HL-60/S4 treated with phorbol 12-myristate 13-acetate at 8.2 ng/mL for 4 days and 3 days (cell line): Measurements from ENCODE around the gene METRNL.
"Not testable (repeated sequence)": the region's sequence is repeated elsewhere in the genome, so short reads cannot be mapped to it uniquely, and the experiment has no call there.

ENCODE experiments used
- in situ Hi-C: fragments of 300-500 bp; cut with MboI; formaldehyde crosslinking; loops from 2 replicates; pipeline ENCODE4 v1.15.0; 2022; ENCODE audit warnings: low sequenced_read_pairs

The METRNL gene

DNA sequence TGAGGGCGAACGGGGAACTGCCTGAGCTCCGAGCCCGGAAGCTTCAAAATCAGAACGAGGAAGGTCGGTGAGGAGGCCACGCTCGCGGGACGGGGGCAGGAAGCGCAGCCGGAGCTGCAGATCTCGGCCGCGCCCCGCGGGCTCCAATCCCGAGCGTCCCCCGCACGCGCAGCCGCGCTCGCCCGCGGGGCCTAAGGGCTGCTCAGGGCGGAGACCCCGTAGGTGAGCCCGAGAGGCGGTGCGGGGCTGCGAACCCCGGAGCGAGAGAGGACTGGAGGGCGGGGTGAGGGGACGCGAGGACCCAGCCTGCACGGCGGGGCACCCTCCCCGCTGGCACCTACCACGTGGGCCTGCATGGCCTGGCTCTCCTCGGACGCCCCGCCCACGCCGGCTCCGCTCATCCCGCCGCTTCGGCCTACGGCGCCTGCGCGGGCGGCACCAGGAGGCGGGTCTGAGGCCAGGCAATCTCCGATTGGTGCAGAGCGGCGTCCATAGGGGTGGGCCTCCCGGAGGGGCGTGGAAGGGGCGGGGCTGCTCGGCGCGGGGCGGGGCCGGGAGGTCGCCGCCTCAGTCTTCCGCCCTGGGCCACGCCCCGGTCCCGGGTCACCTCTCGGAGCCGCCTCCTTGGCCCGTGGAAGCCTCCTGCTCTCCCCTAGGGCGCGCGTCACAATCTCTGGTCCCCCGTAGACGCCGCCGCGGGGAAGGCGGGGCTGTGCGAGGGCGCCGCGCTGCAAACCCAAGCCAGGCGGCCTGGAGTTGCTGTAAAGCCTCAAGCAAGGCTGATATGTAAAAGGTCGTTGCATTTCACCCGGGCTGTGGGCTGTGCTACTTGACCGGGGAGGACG is 27.8 kb upstream of the METRNL start:
- in situ Hi-C loops, result no loop called here

DNA sequence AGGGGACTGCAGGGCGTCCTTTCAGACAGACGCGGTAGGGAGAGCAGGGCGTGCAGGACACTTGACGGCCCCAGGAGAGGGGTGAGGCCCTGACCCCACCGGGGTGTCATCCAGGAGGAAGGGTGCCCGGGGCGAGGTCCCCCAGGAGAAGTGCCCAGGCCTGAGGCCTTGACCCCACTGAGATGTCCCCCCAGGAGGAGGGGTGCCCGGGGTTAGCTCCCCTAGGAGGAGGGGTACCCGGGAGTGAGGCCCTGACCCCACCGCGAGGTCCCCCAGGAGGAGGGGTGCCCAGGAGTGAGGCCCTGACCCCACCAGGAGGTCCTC is 27.2 kb upstream of the METRNL start:
- in situ Hi-C loops, result no loop called here

DNA sequence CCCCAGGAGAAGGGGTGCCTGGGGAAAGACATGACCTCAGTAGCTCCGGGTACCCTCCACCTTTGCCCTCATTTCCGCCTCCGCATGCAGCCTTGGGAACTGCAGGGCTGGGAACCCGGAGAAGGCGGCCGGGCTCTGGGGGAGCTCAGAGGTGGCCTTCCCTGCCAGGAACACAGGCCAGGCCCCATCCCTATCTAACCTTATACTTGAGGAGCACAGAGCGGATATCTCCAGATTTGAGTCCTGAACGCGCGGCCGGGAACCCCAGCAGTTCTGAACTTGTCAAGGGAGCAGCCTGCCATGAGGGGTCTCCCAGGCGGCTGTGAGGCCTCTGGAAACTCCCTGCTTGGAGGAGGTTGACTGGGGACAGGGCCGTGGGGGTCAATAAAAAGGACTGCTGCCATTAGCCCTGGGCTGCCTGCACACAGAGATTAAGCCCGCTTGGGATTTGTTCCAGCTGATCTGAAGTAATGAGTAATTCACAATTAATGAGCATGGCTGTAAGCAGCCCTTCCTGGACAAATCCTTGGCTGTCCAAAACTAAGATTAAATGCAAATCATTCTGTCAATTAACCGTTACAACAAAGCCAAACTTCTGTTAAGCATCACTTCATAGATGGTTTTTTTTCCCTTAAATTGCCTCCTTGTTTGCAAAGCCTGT is 26.3 kb upstream of the METRNL start:
- in situ Hi-C loops, result no loop called here

DNA sequence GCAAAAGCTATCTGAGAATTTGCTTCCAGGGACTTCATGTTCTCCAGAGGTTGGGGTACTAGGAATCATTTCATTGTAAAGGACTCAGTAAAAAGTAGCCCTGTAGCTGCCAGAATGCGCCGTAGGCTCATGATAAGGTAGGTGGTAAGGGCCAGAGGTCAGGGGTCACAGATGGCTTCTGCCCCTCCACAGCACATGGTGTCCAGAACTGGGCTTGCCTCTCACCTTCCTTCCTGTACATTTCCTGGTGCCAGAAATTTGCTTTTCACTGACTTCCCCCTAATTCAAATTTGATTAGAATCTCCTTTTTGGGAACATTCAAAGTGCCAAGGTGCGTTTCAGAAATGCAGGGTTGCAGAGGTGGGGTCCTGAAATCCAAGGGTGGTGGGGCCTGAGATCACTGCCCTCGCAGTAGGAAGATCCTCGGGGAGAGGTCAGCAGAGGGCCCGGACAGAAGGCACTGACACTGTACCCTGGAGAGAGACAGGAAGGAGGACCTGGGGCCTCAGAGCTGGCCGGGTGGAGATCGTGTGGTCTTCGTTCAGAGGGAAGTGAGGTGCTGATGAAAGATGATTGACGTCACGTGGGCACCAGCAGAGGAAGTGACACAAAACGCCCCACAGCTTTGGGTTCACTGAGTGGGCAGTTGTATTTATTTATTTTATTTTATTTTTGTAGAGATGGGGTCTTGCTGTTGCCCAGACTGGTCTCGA is 25.5 kb upstream of the METRNL start:
- in situ Hi-C loops, result no loop called here

DNA sequence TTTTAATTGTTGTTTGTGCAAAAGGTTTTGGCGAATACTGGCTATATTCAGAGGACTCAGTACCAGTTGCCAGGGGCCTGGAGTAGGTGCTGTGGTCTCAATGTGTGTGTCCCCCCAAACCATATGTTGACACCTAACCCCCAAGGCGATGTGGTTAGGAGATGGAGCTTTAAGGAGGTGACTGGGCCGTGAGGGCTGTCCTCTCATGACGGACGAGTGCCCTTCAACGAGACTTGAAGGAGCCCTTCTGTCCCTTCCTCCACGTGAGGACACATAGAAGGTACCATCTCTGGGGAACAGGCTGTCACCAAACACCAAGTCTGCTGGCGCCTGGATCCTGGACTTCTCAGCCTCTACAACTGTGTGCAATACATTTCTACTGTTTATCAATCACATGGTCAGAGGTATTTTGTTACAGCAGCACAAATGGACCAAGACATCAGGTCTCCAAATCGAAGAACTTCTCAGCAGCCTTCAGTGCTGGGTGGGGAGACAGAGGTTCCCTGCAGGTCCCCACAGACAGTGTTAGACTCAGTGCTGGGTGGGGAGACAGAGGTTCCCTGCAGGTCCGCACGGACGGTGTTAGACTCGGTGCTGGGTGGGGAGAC is 24.8 kb upstream of the METRNL start:
- in situ Hi-C loops, result no loop called here

DNA sequence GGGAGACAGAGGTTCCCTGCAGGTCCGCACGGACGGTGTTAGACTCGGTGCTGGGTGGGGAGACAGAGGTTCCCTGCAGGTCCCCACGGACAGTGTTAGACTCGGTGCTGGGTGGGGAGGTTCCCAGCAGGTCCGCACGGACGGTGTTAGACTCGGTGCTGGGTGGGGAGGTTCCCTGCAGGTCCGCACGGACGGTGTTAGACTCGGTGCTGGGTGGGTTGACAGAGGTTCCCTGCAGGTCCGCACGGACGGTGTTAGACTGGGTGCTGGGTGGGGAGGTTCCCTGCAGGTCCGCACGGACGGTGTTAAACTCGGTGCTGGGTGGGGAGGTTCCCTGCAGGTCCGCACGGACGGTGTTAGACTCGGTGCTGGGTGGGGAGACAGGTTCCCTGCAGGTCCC is 24.2 kb upstream of the METRNL start:
- in situ Hi-C loops, result not testable (repeated sequence)

DNA sequence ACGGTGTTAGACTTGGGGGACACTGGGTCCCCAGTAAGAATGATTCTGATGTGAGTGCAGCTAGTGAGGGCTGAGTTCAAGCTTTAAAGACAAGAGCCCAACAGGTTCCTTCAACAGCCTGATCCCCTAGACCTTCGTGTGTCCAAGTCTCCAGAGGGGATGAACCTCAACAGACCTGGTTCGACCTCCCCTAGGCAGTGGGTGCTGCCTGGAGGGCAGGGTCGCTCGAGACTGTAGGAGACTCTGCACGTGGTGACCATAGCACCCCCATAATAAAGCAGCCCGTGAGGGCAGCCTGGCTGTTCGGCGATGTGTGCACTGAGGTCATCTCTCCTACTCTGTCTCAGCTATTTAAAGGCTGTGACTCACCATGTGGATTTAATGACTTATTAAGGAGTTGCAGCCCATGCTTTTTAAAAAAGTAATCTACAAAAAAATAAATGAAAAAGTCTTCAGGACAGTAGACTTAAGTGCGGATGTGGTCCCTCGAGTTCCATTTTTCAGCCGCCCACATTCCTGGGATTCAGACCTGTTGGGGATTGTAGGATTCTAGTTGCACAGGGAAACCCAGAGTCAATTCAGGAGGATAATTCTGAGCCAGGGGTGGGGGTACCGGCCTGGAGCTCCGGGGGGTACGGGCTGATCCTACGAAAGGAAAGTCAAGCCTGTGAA is 23.4 kb upstream of the METRNL start:
- in situ Hi-C loops, result no loop called here

DNA sequence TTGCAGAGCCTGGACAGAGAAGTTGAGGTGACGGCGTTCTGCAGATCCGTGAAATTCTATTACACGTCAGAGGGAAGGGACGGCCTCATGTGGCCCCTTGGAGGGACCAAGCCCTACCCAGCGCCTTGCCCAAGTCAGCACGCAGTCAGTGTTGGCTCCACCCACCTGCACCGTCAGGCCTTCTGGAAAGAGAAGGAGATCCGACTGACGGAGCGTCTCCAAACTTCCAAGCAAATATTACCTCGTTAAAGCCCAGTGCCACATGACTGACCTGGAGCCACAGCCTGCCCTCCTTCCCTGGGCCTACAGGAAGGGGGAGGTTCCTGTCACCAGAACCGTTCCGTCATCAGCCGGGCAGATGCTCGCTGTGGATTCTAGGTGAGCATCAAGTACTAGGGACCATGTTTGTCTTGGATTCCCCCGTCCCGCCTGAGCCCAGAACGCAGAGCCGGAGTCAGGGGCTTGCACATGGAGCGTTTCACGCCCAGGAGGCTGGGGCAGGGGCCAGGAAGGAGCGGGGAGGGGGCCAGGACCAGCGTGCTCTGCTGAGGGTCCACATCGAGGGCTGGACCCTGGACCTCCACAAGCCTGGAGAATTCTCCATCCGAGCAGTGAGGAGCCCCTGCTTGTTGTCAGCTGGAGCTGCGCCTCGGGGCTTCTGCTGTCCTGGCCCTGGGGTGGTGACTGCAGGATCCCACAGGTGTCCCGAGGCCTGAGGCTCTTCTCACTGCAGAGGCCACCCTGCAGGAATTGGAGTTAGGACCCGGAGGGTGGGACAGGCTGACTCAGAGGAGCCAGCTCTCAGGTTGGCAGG is 22.6 kb upstream of the METRNL start:
- in situ Hi-C loops, result no loop called here

DNA sequence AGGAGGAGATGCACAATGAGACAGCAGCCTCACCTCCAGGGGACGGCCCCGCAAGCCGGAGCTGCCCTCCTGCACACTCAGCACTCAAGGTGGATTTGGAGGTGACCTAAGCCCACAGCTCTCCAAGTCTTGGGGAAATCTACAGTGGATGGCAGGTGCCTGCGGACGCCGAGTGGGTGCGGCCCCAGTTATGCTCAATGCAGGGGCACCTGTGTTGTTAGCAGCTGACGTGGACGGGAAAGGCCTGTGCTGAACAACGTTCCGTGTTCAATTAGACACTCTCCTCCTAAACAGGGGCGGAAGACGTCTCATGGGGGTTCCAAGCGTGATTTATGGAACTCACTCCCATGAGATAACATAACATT is 22.0 kb upstream of the METRNL start:
- in situ Hi-C loops, result no loop called here

DNA sequence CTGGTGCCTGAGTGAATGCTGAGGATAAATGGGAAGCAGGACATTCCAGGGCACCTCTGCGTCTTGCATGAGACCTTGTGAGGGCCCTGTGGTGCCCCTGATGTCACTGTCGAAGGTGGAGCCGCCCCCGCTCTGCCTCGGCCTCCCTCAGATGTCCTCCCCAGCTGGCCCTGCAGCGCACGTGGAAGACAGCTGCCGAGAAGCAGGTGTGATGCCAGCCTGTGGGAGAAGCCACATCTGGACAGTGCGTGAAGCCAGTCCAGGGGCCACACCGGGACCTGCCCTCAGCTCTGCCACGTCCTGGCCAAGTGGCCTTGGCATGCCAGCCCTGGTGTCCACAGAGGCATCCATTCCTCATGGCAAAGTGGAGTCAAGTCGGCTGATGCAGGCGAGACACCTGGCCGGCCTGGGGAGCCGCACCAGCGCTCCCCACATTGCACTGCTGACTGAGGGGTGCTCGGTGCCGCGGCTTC is 21.6 kb upstream of the METRNL start:
- in situ Hi-C loops, result no loop called here

DNA sequence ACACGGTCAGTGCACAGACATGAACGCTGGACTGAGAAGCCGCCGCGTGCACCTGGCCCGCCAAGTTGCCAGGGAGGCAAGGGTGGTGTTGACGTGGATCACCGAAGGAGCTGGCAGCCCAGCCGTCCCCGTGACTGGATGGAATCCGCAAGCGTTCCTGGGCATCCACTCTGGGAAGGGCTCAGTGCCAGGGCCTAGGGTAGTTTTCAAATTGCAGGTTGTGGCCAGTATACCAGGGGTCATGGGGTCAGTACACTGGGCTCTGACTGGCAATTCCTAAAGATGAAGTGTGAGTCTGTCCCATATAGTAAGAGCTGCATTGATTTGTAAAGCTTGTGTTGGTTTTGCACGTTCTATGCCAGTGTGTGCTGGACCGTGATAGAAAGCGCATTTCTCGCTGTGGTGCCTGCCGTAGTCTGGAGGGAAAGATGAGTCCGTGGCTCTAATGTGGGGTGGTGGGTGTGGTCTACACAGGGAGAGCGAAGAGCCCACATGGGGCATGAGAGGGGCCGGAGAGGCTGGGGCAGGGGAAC is 21.1 kb upstream of the METRNL start:
- in situ Hi-C loops, result no loop called here

DNA sequence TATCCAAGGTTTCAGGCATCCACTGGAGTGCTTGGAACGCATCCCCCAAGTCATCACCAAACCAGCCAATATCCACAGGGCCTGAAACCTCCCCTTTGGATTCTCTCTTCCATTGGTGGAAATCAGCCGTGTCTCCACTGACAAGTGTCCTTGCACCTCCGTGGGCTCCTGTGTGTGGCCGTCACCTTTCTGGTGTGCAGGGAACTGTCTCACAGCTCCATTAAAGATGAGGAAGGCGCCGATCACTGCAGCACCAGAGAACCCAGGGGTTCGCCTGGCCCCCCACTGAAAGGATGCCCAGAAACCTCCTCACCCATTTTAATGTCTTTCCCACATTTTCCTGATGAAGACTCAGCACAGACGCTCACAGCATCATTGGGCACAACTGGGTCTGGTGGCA is 17.8 kb upstream of the METRNL start:
- in situ Hi-C loops, result no loop called here

DNA sequence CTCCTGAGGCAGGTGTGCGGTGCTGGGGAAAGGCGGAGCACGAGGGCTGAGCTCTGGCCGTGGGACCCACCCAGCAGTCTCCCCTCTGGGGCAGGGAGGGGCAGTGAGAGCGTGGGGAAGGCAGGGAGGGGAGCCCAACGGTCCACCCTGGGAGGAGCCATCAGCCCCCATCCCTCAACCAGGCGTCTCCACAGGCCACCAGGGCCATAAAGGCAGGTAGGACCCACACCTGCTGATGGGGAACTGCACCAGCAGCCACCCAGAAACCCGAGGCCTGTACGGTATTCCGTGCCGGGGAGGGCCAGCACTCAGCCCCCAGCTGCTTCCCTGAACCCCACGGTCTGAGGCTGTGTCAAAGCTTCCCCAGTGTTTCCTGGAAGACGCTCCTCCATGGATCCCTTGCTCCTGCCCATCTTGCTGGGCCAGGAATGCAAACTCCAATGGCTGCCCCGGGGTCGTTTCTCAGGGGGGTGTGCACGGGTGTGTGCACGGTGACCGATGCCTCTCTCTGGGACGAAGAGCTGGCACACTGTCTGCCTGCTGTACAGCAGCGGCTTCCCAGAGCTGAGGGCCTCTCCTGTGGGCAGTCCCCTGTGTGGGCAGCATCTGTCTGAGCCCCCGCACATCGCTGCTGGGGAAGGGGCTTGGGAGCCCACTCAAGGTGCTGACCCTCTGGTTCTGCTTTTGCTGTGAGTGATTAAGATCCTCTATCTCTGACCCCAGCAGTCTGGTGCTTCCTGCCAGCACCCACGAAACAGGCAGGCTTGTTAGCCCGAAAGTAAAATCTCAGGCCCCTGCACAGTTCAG is 17.2 kb upstream of the METRNL start:
- in situ Hi-C loops, result no loop called here

DNA sequence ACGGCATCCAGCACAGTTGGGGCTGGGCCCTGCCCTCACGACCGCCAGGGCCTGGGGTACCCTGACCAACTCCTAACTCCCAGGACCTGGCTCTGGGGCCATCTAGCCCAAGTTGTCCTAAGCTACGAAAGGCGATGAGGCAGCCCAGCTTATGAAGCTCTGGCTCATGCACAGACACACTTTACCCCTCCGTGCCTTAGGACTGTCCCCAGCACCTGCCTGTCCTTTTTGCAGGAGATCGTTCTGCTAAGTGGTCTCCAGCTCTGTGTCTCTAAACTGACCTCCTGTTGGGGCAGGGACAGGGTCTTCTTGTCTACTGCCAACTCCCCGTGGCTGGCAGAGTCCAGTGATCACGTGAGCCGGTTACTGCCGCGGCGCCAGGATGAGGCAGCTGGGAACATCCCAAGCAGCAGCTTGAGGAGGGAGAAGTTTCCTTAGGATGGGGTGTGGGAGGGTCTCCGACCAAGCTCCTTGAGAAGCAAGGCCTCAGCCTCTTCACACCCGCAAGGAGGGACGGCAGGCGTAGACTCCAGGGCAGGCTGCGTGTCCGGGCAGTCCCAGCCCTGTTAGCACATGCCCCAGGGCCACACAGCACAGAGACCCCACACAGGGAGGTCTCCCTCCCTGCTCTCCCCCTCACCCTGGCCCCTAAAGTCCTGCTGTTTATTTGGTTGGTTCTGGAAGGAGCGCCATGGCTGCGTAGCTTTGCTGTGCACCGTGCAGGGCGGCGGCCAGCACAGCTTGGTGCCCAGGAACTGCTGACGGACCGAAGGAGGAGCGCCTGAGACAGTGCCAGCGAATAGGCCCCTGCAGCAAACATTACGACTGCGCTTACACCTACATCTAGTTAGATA is 16.4 kb upstream of the METRNL start:
- in situ Hi-C loops, result no loop called here

DNA sequence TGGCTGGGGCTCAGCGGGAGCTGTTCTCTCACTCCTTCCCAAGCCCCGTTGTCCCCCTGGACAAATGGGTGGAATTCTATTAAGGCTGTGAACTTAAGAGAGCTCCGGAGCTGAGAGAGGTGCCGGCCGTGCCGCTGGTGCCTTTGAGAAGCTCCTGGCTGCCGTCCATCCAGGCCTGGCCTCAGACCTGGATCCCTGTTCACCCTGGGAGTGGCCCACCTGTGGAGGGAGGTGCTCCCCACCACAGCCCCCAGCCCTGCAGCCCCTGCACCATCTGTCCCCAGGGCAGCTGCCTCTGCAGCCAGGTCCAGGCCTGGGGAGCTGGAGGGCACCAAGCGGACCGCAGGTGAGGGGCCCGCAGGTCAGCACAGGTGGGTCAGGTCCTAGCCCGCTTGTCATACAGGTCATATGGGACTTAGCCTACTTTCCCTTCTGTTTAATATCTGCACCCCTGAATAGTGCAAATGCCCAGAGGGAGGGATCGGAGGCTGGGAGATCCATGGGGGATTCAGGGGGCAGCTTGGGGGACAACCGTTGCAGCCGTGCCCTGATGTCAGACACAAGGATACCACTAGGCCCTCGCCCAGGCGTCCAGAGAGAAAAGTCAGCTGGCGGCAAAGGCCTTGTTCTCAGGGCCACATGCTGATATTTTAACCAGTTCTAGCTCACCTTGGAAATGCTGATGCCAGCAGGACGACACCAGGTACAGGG is 15.2 kb upstream of the METRNL start:
- in situ Hi-C loops, result no loop called here

DNA sequence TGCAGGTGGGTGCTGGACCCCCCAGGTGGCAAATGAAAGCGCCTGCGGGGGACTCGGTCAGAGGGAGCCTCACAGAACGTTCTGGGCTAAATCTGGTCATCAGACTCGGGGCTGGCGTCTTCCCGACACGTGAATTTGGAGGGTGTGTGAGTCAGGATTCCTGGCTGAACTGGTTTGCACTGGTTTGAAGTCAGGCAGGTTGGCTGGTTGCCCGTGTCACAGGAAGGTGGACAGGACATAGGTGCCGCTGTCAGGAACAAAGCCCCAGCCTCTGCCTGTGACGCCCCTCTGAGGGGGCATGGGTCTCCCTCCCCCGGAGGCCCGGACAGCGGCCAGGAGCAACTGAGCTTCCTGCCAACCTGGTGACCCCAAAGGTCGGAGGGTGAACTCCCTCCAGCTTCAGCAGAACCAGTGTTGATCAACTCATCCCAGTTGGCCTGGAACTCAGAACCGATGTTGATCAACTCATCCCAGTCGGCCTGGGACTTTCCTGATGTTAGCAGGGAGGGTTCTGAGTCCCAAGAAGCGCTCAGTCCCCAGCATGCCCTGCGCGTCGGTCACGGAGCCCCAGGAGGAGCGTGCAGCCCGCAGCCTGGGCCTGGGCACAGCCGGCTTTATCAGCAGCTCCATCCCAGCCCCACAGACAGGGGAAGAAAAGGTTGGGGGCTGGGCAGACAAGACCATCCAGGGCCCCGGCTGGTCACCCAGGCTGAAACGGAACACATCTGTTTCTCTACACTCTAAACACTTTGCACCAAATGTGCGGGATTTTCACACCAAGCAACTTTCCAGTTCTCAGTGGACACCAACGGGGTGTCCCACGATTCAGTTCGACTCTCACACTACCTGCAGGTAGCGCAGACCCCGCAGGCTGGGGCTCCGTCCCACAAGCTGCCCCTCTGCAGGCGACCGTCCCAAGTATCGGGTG is 14.4 kb upstream of the METRNL start:
- in situ Hi-C loops, result no loop called here
